Spleen (tissue), 7 donors: ENCODE results near the gene APP.

Experiments used
- POLR2A ChIP-seq, 3 donors: fragments of 450-650 bp; IDR thresholded peaks; one replicate each; pipeline ENCODE4 v1.5.1; 2017; ENCODE audit warnings: antibody characterized with exemption in 3 of 3, mild to moderate bottlenecking in 1 of 3
- POLR2AphosphoS5 ChIP-seq, 3 donors: sonication (generic); formaldehyde crosslinking; IDR thresholded peaks; one replicate each; pipeline ENCODE4 v1.5.1; 2017; ENCODE audit warnings: antibody characterized with exemption in 3 of 3
- TF ChIP-seq, protein P1 (sequence below), 11 experiments: fragments of 200-600 bp in 7 of 11; fragments of 450-650 bp in 4 of 11; sonication (generic) in 4 of 11; IDR thresholded peaks in 8 of 11; conservative IDR thresholded peaks in 3 of 11; 1 replicate in 7 of 11; 2 replicates in 4 of 11; pipeline versions ENCODE4 v1.4.0 to v1.8.0; 2016 to 2021; ENCODE audit warnings: antibody characterized with exemption in 11 of 11, inconsistent platforms in 4 of 11, mild to moderate bottlenecking in 1 of 11
- donor health status: DM: no; HTN: no; CAD: no; lungs with moderate emphysema.
- donor health status: DM: no; HTN: no; CAD: no.
- donor health status: DM: no; HTN: no; CAD: no.

- TF ChIP-seq POLR2A (IDR thresholded peaks at IDR 0.05) (no peak), POLR2AphosphoS5 (IDR thresholded peaks at IDR 0.05) (no peak)
- TF ChIP-seq, protein P1, sequence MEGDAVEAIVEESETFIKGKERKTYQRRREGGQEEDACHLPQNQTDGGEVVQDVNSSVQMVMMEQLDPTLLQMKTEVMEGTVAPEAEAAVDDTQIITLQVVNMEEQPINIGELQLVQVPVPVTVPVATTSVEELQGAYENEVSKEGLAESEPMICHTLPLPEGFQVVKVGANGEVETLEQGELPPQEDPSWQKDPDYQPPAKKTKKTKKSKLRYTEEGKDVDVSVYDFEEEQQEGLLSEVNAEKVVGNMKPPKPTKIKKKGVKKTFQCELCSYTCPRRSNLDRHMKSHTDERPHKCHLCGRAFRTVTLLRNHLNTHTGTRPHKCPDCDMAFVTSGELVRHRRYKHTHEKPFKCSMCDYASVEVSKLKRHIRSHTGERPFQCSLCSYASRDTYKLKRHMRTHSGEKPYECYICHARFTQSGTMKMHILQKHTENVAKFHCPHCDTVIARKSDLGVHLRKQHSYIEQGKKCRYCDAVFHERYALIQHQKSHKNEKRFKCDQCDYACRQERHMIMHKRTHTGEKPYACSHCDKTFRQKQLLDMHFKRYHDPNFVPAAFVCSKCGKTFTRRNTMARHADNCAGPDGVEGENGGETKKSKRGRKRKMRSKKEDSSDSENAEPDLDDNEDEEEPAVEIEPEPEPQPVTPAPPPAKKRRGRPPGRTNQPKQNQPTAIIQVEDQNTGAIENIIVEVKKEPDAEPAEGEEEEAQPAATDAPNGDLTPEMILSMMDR (IDR thresholded peaks at IDR 0.05 in 8 of 11, conservative IDR thresholded peaks at IDR 0.05 in 3 of 11) = no peak
Observed at GRCh38 chr21:25909341-25909740, 261.2 kb downstream of the APP start.
